ENCODE results near the gene FKBP8. TPM values are rescaled to one million over a fixed set of nuclear protein-coding genes. Genes with fewer than 3 reads are reported as not detected.

The FKBP8 gene
- total RNA-seq, 1 donor from 2014 or later, result 191 TPM

- Mint-ChIP-seq H3K27ac (no peak overlapping the region), H3K36me3 (no peaks in the 10 kb centered on the region), H3K4me1 (ENCODE audit: unreplicated experiment) (peaks cover 40% of the 10 kb centered on the region), H3K4me3 (no peak overlapping the region), H3K27me3 (no peaks in the 10 kb centered on the region), H3K9me3 (no peaks in the 10 kb centered on the region)
- no peak for TF ChIP-seq CTCF (conservative IDR thresholded peaks at IDR 0.05)
- DNase-seq (ENCODE audit: extremely low spot score, unreplicated experiment), result no peak
Measured at GRCh38 chr19:18508585-18508984, 34.8 kb downstream of the FKBP8 start.

GRCh38 chr19:18507727-18508440 is 35.5 kb downstream of the FKBP8 start:
- H3K27ac Mint-ChIP-seq, result peak overlapping the region; percentile 71
- no peaks in the 10 kb centered on the region for H3K27me3 Mint-ChIP-seq
- no peak for DNase-seq (ENCODE audit: extremely low spot score, unreplicated experiment)
- no peaks in the 10 kb centered on the region for H3K36me3 Mint-ChIP-seq
- H3K4me3 Mint-ChIP-seq, result no peak overlapping the region
- no peaks in the 10 kb centered on the region for H3K9me3 Mint-ChIP-seq
- peaks cover 35% of the 10 kb centered on the region for H3K4me1 Mint-ChIP-seq (ENCODE audit: unreplicated experiment)
- TF ChIP-seq CTCF (conservative IDR thresholded peaks at IDR 0.05), result no peak

- Mint-ChIP-seq H3K27me3 (no peaks in the 10 kb centered on the region), H3K27ac (peak overlapping the region; percentile 71), H3K4me3 (no peak overlapping the region), H3K9me3 (no peaks in the 10 kb centered on the region), H3K4me1 (ENCODE audit: unreplicated experiment) (peaks cover 40% of the 10 kb centered on the region), H3K36me3 (no peaks in the 10 kb centered on the region)
- DNase-seq (ENCODE audit: extremely low spot score, unreplicated experiment), result no peak
- no peak for TF ChIP-seq CTCF (conservative IDR thresholded peaks at IDR 0.05)
Measured at GRCh38 chr19:18507021-18507726, 36.2 kb downstream of the FKBP8 start.

- Mint-ChIP-seq H3K27me3 (no peaks in the 10 kb centered on the region), H3K4me1 (ENCODE audit: unreplicated experiment) (peaks cover 40% of the 10 kb centered on the region), H3K4me3 (no peak overlapping the region), H3K27ac (peak overlapping the region; percentile 71), H3K36me3 (no peaks in the 10 kb centered on the region), H3K9me3 (no peaks in the 10 kb centered on the region)
- DNase-seq (ENCODE audit: extremely low spot score, unreplicated experiment), result no peak
- TF ChIP-seq CTCF (conservative IDR thresholded peaks at IDR 0.05), result no peak
Measured at GRCh38 chr19:18506101-18506930, 37.1 kb downstream of the FKBP8 start.

- no peak for DNase-seq (ENCODE audit: extremely low spot score, unreplicated experiment)
- peak overlapping the region; percentile 86 for H3K27ac Mint-ChIP-seq
- no peak for TF ChIP-seq CTCF (conservative IDR thresholded peaks at IDR 0.05)
- H3K4me1 Mint-ChIP-seq (ENCODE audit: unreplicated experiment), result peaks cover 46% of the 10 kb centered on the region
- no peaks in the 10 kb centered on the region for H3K9me3 Mint-ChIP-seq
- H3K27me3 Mint-ChIP-seq, result no peaks in the 10 kb centered on the region
- H3K36me3 Mint-ChIP-seq, result no peaks in the 10 kb centered on the region
- H3K4me3 Mint-ChIP-seq, result no peak overlapping the region
Measured at GRCh38 chr19:18504886-18505610, 38.3 kb downstream of the FKBP8 start.

Measured in type B pancreatic cell (in vitro differentiated cells).